Jurkat, Clone E6-1 (cell line): ENCODE data around the gene SLC25A18. TPM values are rescaled to one million over a fixed set of nuclear protein-coding genes. Genes with fewer than 3 reads are reported as not detected.
"Not testable (repeated sequence)": the region's sequence is repeated elsewhere in the genome, so short reads cannot be mapped to it uniquely, and the experiment has no call there.

ENCODE experiments used
- DNase-seq: peaks from one replicate; pipeline ENCODE4 v3.0.0-alpha.2; 2011; ENCODE audit warnings: low read depth, low spot score
- H3K4me3 ChIP-seq: 2 replicates; pipeline ENCODE4 v1.5.1; 2011; ENCODE audit warnings: mild to moderate bottlenecking, low read length, control low read depth, moderate library complexity
- polyA plus RNA-seq: library from polyadenylated mRNA; unstranded; fragments of >200 nt; gene quantifications from one replicate; pipeline ENCODE4 v1.2.1, GENCODE V29; 2012; ENCODE audit warnings: missing spikeins; ENCODE audit not compliant: insufficient read length, insufficient read depth

Gene SLC25A18, protein sequence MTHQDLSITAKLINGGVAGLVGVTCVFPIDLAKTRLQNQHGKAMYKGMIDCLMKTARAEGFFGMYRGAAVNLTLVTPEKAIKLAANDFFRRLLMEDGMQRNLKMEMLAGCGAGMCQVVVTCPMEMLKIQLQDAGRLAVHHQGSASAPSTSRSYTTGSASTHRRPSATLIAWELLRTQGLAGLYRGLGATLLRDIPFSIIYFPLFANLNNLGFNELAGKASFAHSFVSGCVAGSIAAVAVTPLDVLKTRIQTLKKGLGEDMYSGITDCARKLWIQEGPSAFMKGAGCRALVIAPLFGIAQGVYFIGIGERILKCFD
- polyA plus RNA-seq: not detected

DNA sequence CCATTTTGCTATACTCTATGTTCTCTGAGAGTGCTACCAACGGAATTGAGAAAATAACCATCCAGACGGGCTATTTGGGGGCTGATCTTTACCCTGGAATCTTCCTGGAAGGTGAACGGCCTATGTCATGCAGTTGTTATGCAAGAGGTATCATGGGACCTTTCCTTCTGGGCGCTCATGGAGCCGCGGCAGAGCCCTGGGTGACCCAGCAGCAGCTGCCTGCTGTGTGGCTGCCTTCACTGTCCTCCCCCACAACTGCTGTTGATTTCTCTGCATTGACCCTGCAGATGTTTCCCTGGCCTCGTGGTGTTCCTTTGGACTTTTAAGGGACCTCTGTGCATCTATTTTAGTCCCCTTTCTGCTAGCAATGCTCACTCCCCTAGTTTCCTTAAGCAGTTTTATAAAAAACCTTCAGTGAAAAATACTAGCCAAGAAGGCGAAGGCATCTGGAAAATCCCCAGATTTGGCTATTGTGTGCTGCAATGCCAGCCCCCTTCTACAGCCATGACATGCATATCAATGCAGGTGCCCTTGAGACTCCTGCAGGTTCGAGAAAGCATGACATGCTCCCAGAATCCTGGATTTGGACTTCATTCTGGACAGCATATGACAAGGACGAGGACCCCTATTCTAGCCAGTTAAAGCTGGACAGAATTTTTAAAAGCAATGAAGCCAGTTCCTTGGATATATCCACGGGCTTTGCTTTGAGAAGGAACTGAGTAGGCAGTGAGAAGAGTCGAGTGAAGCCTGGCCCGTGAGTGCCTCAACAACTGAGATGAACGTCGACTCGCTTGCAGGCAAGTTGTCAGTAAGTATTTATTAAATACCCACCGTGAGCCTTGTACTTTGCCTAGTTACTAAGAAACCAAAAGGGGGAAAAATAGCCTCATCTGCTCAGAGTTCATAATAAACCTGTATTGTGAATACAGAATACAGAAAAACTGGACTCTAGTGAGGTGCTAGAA, at the start of gene SLC25A18:
TSS of gene SLC25A18 (plus strand) at position 593 of the 965 bp plus-strand sequence. CDS start 16,447 bp downstream, outside the sequence.
- DNase-seq: no peak
- H3K4me3 ChIP-seq: no peak within 1 kb of the TSS

DNA sequence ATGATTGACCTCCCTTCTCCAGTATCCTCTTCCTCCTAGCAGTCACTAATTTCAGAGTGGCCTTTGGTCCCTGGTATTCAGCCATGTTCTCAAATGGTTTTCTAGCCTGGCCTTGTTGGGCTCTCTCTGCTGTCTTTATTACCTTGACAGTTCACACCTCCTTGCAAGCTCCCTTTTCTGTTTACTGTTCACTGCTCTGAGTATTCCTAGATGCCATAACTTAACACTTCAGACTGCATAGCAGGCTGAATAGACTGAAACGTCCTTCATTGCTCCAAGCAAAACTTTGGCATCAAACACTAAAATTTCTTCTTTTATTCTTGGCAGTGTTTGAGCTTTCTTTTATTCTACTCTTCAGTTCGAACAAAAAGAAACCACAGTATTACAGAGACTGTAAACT, 49.7 kb upstream of the SLC25A18 start:
- no peak for DNase-seq
- no peak overlapping the region for H3K4me3 ChIP-seq

DNA sequence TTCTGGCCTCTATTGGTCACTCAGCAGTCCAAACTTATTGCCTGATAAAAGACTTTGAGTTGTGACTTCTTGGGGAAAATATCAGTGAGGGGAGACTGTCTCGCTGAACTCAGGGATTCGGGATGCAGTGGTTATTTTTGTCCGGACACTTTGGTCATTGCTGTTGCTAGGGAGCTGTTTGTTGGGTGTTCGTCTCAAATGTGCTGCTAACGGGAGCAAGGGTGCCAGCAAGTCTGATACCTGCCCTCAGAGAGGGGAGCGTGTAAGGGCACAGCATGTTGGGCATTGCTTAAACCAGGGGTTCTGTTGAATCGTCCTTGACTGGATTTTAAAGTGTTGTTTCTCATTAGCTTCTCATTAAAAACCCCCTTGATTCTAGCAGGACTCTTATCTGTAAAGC, 49.2 kb upstream of the SLC25A18 start:
- no peak overlapping the region for H3K4me3 ChIP-seq
- no peak for DNase-seq

DNA sequence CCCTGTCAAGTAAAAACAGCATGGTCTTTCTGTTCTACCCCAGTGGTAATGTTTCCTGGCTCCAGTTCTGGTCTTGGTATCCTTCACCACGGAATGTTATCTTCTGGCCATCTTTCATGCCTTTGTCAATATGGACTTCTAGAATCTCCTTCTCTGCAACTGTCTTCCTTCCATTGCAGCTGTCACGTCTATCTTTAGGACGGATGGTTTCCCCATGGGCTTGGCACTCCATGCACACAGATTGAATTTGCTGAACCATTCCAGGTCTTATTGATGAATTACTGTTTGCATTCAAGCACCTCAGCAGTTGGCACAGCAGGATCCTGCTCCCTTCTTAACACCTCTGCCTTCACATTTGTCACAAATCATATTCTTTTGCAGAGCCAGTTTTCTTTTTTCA, 44.9 kb upstream of the SLC25A18 start:
- no peak overlapping the region for H3K4me3 ChIP-seq
- DNase-seq: no peak

DNA sequence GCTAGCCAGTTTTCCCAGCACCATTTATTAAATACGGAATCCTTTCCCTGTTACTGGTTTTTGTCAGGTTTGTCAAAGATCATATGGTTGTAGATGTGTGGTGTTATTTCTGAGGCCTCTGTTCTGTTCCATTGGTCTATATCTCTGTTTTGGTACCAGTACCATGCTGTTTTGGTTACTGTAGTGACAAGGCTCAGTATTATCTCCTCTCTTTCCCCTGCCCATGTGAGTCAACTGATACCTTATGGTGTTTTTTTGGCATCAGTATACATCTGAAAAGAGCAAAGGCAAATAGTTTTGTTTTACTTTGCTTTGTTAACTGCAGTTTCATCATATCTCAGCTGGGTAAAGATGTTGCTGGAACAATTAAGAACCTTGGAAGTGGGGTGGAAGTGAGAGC, 41.3 kb upstream of the SLC25A18 start:
- not testable (repeated sequence) for DNase-seq

DNA sequence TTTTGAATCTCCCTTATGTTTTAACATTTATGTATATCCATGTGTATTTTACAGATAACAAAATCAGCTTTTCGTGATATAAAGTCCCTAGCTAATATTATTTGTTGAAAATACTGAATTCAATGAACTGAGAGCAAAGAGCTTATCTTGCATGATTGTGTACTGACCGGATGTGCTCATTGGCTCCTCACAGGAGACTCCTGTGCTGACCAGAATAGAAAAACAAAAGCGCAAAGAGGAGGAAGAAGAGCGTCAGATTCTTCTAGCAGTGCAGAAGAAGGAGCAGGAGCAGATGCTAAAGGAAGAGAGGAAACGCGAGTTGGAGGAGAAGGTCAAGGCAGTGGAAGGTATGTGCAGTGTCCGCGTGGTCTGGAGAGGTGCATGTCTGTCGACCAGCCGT, 39.4 kb upstream of the SLC25A18 start:
- no peak overlapping the region for H3K4me3 ChIP-seq
- DNase-seq: no peak

More for the DNA sequence above, 41.3 kb upstream of the SLC25A18 start:
- not testable (repeated sequence) for H3K4me3 ChIP-seq

DNA sequence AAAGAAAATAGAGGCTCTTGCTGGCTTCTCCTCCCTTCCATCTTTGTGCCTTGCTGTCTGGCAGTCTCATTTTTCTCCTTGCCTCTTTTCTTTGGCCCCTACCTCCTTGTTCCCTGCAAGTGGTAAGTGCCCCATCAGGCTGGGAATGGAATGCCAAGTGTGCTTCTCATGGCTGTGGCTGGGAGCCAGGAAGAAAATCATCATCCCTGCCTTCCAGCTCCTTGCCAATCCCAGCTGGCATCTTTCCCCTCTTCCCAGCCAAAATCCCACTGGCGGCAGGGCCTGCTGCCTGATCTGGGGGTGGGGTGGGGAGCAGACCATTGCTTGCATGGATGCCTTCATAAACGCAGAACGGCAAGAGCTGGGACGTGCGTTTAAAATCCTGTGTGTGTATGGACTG, 27.0 kb upstream of the SLC25A18 start:
- no peak overlapping the region for H3K4me3 ChIP-seq
- DNase-seq: no peak

DNA sequence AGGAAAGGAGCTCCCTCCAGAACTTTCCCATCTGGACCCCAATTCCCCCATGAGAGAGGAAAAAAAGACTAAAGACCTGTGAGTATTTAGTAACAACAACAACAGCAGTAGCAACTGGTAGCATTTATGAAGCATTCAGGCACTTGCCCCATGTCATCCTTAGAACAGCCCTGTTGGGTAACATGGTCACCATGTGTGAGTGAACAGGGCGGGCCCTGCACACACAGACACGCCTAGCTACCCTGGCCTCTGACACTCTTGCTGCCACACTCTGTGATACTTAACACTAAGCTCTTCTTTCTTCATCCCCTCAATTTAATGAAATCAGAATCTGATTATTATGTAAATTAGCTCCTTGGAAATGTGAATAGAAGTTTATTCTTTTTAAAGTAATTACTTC, 26.1 kb upstream of the SLC25A18 start:
- DNase-seq: no peak
- H3K4me3 ChIP-seq: no peak overlapping the region

DNA sequence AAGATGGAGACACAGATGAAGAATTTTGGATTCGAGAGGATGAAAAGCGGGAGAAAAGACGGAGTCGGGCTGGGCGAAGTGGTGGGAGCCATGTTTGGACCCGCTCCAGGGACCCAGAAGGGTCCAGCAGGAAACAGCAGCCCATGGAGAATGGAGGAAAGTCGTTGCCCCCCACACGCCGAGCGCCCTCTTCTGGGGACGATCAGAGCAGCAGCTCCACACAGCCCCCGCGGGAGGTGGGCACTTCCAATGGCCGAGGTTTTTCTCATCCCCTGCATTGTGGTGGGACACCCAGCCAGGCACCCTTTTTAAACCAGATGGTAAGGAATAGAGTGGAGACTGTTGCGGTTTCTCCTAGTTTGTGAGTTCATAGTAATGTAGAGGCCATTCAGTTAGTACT, 22.8 kb upstream of the SLC25A18 start:
- no peak overlapping the region for H3K4me3 ChIP-seq
- no peak for DNase-seq

DNA sequence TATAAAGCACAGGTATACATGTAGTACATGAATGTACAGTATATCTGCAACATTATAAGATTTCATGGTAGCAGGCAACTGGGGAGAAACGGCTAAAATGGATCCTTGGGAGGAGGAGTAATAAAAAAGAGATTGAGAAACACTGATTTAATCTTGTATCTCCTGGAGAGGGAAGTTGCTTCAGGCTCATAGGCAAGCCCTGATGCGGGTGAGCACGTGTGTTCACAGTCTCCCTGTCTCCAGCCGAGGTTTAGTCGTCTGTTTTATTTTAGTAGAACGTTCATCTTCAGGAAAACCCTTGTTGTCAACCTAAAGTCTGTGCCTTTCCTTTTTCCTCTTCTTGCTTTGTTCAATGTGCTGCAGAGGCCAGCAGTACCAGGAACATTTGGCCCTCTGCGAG, 21.8 kb upstream of the SLC25A18 start:
- no peak for DNase-seq
- H3K4me3 ChIP-seq: no peak overlapping the region

DNA sequence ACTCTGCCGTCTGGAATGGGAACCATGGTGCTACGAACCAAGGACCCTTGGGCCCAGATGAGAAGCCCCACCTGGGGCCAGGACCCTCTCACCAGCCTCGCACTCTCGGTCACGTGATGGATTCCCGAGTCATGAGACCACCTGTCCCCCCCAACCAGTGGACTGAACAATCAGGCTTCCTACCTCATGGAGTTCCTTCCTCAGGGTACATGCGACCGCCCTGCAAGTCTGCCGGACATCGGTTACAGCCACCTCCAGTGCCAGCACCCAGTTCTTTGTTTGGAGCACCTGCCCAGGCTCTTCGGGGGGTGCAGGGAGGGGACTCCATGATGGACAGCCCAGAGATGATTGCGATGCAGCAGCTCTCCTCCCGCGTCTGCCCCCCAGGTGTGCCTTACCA, 20.8 kb upstream of the SLC25A18 start:
- H3K4me3 ChIP-seq: no peak overlapping the region
- no peak for DNase-seq

DNA sequence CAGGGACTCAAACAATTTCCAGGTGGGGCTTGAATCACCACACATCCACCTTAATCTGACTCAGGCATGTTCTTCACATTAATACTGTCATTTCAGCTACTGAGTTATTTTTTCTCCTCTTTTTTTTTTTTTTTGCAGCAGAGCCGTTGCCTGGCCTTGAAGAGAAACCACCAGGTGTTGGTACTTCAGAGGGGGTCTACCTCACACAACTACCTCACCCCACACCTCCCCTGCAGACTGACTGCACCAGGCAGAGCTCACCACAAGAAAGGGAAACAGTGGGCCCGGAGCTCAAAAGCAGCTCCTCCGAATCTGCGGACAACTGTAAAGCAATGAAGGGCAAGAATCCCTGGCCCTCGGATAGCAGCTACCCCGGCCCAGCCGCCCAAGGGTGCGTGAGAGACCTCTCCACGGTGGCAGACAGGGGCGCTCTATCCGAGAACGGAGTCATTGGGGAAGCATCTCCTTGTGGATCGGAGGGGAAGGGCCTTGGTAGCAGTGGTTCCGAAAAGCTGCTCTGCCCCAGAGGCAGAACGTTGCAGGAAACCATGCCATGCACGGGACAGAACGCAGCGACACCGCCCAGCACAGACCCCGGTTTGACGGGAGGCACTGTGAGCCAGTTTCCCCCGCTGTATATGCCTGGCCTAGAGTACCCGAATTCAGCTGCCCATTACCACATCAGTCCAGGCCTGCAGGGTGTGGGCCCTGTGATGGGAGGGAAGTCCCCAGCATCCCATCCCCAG, 15.1 kb upstream of the SLC25A18 start:
- no peak overlapping the region for H3K4me3 ChIP-seq
- DNase-seq: peak; percentile 69

DNA sequence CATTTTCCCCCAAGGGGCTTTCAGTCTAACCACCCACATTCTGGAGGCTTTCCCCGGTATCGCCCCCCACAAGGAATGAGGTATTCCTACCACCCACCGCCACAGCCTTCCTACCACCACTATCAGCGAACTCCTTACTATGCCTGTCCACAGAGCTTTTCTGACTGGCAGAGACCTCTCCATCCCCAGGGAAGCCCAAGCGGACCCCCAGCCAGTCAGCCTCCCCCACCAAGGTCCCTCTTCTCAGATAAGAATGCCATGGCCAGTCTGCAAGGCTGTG, 14.6 kb upstream of the SLC25A18 start:
- no peak overlapping the region for H3K4me3 ChIP-seq
- DNase-seq: no peak

DNA sequence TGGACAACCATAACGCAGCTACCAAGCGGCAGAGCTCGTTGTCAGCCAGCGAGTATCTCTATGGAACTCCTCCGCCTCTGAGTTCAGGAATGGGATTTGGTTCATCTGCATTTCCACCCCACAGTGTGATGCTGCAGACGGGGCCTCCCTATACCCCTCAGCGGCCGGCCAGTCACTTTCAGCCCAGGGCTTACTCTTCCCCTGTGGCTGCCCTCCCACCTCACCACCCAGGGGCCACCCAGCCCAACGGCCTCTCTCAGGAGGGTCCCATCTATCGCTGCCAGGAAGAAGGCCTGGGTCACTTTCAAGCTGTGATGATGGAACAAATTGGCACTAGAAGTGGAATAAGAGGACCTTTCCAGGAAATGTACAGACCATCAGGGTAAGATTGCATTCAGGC, 14.1 kb upstream of the SLC25A18 start:
- no peak overlapping the region for H3K4me3 ChIP-seq
- DNase-seq: no peak

DNA sequence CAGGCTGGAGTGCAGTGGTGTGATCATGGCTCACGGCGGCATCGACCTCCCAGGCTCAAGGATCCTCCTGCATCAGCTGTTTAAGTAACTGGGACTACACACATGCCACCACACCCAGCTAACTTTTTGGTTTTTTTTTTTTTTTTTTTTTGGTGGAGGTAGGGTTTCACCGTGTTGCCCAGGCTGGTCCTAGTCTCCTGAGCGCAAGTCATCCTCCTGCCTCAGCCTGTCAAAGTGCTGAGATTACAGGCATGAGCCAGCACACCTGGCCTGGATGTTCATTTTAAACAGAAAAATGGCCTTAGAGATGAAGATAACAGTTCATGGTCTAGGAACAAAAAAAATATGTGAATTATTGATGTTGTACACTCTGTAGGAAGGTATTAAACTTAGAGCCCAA, 13.6 kb upstream of the SLC25A18 start:
- H3K4me3 ChIP-seq: no peak overlapping the region
- no peak for DNase-seq

DNA sequence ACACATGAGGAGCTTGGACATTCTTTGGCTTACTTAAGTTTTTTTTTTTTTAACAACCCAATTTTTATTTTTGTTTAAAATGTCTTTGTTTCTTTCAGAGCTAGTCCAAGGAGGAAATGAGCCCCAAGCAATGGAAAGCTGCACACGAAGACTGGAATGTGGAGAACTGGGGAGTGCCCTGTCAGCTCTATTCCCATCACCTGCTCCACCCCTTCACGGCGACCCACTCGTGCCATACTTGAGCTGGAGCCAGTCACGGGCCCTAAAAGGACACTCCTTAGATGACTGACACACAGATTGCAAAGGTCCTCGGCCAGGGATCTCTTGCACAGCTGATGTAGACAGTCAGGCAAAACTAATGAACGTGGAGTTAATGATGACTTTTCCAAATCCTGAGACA, 10.6 kb upstream of the SLC25A18 start:
- DNase-seq: no peak
- H3K4me3 ChIP-seq: no peak overlapping the region

DNA sequence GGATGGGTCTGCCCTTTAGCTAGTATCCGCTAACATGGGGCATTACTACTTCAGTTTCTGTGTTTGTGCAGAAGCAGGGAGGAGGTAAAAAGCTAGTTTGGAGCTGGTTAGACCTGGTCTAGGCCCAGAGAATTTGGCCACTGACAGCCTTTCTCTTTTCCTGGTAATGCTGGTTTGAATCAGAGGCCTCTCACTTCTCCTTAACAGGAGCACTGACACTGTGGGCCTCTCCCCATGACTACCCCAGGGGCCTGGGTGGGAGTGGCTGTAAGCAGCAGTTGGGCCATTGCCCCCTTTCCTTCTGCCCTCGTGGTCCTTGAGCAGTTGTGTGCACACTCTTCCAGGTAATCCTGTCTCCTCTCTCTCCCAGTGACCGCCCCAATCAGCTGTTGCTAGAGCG, 8.5 kb upstream of the SLC25A18 start:
- no peak overlapping the region for H3K4me3 ChIP-seq
- no peak for DNase-seq

DNA sequence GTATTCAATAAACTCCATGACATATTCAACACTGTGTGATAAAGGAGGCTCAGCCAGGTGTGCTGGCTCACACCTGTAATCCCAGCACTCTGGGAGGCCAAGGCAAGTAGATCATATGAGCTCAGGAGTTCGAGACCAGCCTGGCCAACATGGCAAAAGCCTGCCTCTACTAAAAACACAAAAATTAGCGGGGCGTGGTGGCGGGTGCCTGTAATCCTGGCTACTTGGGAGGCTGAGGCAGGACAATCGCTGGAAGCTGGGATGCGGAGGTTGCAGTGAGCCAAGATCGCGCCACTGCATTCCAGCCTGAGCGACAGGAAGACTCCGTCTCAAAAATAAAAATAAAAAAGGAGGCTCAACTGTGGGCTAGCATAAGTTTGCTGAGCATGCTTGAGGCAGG, 4.1 kb upstream of the SLC25A18 start:
- no peak overlapping the region for H3K4me3 ChIP-seq
- no peak for DNase-seq

DNA sequence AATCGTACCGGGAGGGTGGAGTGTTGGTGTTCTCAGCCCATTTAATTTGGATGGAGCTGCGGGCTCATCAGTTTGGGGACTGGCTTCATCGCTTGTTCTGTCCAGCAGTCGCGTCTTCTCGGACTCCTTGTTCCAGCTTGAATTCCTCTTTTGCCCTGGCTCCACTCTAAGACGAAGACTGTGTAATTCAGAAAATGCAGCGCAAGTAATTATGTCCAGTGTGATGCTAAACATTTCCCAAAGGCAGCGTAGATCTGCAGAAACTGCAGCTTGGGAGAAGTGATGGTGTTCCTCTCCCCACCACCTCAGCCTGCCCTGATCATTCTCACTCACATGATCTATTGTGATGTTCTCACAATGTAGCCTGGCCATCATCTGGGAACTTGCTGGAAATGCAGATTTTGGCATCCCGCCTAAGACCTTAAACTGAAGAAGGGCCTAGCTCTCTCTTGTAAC, 666 bp downstream of the SLC25A18 start:
- no peak overlapping the region for H3K4me3 ChIP-seq
- no peak for DNase-seq
